ENCODE measurements around the gene SLC11A2.
A peak's percentile ranks its signal among the peaks of the same experiment; 100 is the strongest.

Gene SLC11A2

DNA sequence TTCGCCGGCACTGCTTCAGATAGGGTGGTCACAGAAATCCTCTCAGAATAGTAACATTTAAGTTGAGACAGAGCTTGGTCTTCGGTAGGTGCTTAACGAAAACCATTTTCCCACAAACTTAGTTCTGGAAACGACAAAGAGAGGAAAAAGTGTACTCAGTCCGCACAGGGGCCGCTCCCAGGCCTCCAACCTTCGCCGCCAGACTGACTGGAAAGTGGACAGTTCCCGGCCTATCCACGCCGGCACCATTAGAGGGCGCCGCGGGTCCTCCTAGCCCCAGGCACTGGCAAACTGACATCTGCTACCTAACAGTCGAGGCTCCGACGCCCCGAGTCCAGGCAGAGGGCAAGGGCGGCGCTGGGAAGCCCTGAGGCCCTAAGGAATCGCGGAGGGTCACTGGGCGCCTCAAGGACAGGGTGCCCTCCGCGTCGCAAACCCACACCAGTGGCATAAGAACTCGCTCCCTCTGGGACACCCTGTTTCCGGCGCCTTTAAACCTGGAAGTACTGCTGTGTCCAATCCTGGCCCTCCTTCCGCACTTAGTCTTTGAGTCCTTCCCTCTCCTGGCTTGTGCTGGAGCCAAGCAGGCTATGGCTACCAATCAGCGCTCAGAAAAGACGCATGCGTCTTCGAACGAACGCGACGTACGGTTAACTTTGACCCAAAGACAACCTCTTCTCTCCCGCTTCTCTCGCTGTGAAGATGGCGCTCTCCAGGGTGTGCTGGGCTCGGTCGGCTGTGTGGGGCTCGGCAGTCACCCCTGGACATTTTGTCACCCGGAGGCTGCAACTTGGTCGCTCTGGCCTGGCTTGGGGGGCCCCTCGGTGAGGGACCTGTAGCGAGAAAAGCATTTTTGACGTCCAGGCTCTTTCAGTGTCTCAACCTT is 21.7 kb upstream of the SLC11A2 start, which contains the start of gene LETMD1:
Gene LETMD1, plus strand, starts transcription at position 673 of the 886 bp plus-strand sequence. Its CDS starts 30 bp downstream, at position 703.
- Histone ChIP-seq H3K4me3 (ENCODE audit: insufficient read length, low read depth) (peak within 1 kb of the TSS; percentile 65), H3K27me3 (ENCODE audit: insufficient read depth, insufficient read length) (no peaks in the 10 kb centered on the region), H3K9me3 (ENCODE audit: insufficient read depth, low read length) (no peaks in the 10 kb centered on the region), H3K36me3 (ENCODE audit: insufficient read depth, insufficient read length, low read length) (peaks cover 15% of the 10 kb centered on the region), H3K9ac (ENCODE audit: insufficient read length, low read depth) (peak within 1 kb of the TSS; percentile 85), H3K4me1 (ENCODE audit: insufficient read depth, insufficient read length) (no peaks in the 10 kb centered on the region)
- peak; percentile 97 for DNase-seq (ENCODE audit: low read depth, low spot score)
- TF ChIP-seq SUZ12 (IDR thresholded peaks at IDR 0.05; ENCODE audit: extremely low read depth, insufficient read depth, insufficient read length) (no peak), YY1 (IDR thresholded peaks at IDR 0.05; ENCODE audit: insufficient read depth, insufficient read length) (peak; percentile 63), ZNF274 (IDR thresholded peaks at IDR 0.05; ENCODE audit: low read depth, low read length) (no peak)

DNA sequence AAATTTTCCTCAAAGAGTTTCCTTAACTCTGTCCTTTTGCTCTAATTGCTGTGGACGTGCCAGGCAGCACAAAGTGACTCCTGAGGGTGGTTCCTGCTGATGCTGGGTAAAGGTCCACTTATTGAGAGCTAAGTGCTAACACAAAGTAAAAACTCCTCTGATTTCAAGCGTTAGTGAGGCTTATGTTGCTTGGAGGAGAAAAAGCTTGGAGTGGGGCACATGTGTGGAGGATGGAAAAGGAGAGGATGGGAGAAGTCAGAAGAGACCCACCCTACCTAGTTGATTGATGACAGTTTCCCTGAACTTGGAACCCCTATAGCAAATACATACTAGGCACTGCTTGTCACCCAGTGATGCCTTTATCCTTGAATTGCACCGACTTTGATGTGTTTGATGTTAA is 10.1 kb upstream of the SLC11A2 start:
- Histone ChIP-seq H3K36me3 (ENCODE audit: insufficient read depth, insufficient read length, low read length) (no peaks in the 10 kb centered on the region), H3K27me3 (ENCODE audit: insufficient read depth, insufficient read length) (no peaks in the 10 kb centered on the region), H3K4me3 (ENCODE audit: insufficient read length, low read depth) (no peak overlapping the region), H3K4me1 (ENCODE audit: insufficient read depth, insufficient read length) (peaks cover 4% of the 10 kb centered on the region), H3K9ac (ENCODE audit: insufficient read length, low read depth) (no peak overlapping the region), H3K9me3 (ENCODE audit: insufficient read depth, low read length) (no peaks in the 10 kb centered on the region)
- TF ChIP-seq YY1 (IDR thresholded peaks at IDR 0.05; ENCODE audit: insufficient read depth, insufficient read length) (no peak), ZNF274 (IDR thresholded peaks at IDR 0.05; ENCODE audit: low read depth, low read length) (no peak)
- no peak for DNase-seq (ENCODE audit: low read depth, low spot score)

DNA sequence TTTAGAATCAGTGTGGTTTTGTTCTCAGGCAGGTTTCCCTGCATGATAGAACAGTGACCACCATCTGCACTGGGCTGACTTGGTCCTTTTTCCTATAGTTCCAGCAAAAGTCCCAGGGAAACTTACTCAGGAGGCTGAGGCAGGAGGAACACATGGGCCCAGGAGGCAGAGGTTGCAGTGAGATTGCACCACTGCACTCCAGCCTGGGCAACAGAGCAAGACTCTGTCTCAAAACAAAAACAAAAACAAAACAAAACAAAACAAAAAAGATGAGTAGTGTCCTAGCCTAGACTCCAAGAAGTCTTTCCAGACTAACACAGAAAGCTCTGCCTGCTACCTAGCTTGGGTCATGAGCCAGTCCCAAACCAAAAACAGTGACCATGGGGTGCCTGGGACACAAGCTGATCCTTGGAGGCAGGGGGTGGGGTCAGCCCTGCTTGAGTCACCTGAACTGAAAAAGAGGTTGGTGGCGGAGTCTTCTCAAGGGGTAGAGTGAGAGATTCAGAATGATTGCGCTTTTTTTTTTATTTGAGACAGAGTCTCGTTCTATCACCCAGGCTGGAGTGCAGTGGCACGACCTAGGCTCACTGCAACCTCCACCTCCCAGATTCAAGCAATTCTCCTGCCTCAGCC is 7.4 kb upstream of the SLC11A2 start:
- DNase-seq (ENCODE audit: low read depth, low spot score), result no peak
- H3K9ac ChIP-seq (ENCODE audit: insufficient read length, low read depth), result no peak overlapping the region
- no peaks in the 10 kb centered on the region for H3K9me3 ChIP-seq (ENCODE audit: insufficient read depth, low read length)
- TF ChIP-seq YY1 (IDR thresholded peaks at IDR 0.05; ENCODE audit: insufficient read depth, insufficient read length) (no peak), ZNF274 (IDR thresholded peaks at IDR 0.05; ENCODE audit: low read depth, low read length) (no peak), SUZ12 (IDR thresholded peaks at IDR 0.05; ENCODE audit: extremely low read depth, insufficient read depth, insufficient read length) (no peak)
- no peaks in the 10 kb centered on the region for H3K27me3 ChIP-seq (ENCODE audit: insufficient read depth, insufficient read length)
- no peaks in the 10 kb centered on the region for H3K36me3 ChIP-seq (ENCODE audit: insufficient read depth, insufficient read length, low read length)
- no peak overlapping the region for H3K4me3 ChIP-seq (ENCODE audit: insufficient read length, low read depth)
- H3K4me1 ChIP-seq (ENCODE audit: insufficient read depth, insufficient read length), result peaks cover 6% of the 10 kb centered on the region

DNA sequence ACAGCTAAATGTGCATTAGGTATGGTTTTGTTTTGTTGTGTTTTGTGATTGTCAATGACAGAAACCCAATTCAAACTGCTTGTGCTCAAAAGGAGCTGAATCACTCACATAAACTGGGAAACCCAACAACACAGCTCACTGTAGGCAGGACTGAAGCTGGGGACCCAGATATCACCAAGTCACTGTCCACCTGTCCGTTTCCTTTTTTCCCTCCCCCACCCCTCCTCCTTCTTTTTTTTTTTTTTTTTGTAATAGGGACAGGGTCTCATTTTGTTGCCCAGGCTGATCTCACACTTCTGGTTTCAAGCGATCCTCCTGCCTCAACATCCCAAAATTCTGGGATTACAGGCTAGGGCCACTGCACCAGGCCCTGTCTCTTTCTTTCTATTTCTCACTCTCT is 6.9 kb upstream of the SLC11A2 start:
- no peak for TF ChIP-seq ZNF274 (IDR thresholded peaks at IDR 0.05; ENCODE audit: low read depth, low read length)
- no peak for TF ChIP-seq YY1 (IDR thresholded peaks at IDR 0.05; ENCODE audit: insufficient read depth, insufficient read length)
- Histone ChIP-seq H3K4me3 (ENCODE audit: insufficient read length, low read depth) (no peak overlapping the region), H3K9ac (ENCODE audit: insufficient read length, low read depth) (no peak overlapping the region), H3K9me3 (ENCODE audit: insufficient read depth, low read length) (no peaks in the 10 kb centered on the region), H3K36me3 (ENCODE audit: insufficient read depth, insufficient read length, low read length) (no peaks in the 10 kb centered on the region), H3K4me1 (ENCODE audit: insufficient read depth, insufficient read length) (peaks cover 6% of the 10 kb centered on the region), H3K27me3 (ENCODE audit: insufficient read depth, insufficient read length) (no peaks in the 10 kb centered on the region)
- DNase-seq (ENCODE audit: low read depth, low spot score), result no peak

DNA sequence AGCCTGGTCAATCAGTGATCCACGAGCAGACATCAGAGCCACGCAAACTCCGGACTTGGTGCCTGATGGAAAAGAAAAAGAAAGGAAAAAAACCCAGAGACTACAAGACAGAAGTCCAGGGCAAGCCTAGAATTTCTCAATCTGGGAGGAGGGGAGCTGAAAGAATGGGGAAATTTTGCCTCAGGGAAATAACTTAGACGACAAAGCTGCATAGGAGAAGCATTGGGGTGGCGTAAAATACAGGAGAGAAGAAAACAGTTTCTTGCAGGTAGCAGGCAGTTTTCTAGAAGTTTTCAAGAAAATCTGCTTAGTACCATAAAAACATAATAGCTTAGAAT is 2.6 kb upstream of the SLC11A2 start:
- Histone ChIP-seq H3K27me3 (ENCODE audit: insufficient read depth, insufficient read length) (no peaks in the 10 kb centered on the region), H3K4me3 (ENCODE audit: insufficient read length, low read depth) (no peak overlapping the region), H3K36me3 (ENCODE audit: insufficient read depth, insufficient read length, low read length) (peaks cover under 1% of the 10 kb centered on the region), H3K9me3 (ENCODE audit: insufficient read depth, low read length) (no peaks in the 10 kb centered on the region), H3K4me1 (ENCODE audit: insufficient read depth, insufficient read length) (peaks cover 11% of the 10 kb centered on the region), H3K9ac (ENCODE audit: insufficient read length, low read depth) (peak overlapping the region; percentile 16)
- DNase-seq (ENCODE audit: low read depth, low spot score), result no peak
- TF ChIP-seq YY1 (IDR thresholded peaks at IDR 0.05; ENCODE audit: insufficient read depth, insufficient read length) (no peak), SUZ12 (IDR thresholded peaks at IDR 0.05; ENCODE audit: extremely low read depth, insufficient read depth, insufficient read length) (no peak), ZNF274 (IDR thresholded peaks at IDR 0.05; ENCODE audit: low read depth, low read length) (no peak)

DNA sequence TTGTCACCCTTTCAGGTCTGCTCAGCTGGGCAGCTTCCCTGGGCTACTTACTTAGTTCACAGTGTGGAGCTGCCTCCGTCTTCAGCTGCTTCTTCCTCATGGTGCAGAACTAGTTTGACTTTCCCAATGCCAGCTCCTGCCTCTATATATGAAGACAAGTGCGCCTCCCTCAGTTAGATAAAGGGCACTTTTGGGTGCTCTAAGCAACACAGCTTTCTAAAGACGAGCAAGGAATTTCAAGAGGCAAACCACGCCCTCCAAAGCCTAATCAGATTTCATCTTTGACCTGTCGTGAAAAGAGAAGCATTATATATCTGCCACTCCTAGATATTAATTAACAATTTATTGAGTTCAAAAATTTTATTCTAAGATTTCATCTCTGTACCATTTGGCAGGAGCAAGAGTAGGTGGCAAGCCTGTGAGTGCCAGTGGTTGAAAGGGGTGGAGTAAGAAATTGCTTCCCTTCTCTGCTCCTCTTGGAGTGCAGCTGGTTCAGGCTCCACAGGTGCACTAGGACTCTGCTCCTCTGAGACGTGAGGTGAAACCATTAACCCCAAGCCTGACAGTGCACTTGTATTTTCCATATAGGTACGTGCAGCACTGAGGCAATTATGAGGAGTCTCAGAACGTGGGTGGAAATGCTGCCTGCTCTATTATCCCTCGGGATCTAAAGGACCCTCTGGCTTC is 2.1 kb upstream of the SLC11A2 start:
- Histone ChIP-seq H3K27me3 (ENCODE audit: insufficient read depth, insufficient read length) (no peaks in the 10 kb centered on the region), H3K4me3 (ENCODE audit: insufficient read length, low read depth) (no peak overlapping the region), H3K36me3 (ENCODE audit: insufficient read depth, insufficient read length, low read length) (peaks cover 4% of the 10 kb centered on the region), H3K9me3 (ENCODE audit: insufficient read depth, low read length) (no peaks in the 10 kb centered on the region), H3K4me1 (ENCODE audit: insufficient read depth, insufficient read length) (peaks cover 11% of the 10 kb centered on the region), H3K9ac (ENCODE audit: insufficient read length, low read depth) (no peak overlapping the region)
- peak; percentile 39 for DNase-seq (ENCODE audit: low read depth, low spot score)
- TF ChIP-seq SUZ12 (IDR thresholded peaks at IDR 0.05; ENCODE audit: extremely low read depth, insufficient read depth, insufficient read length), result no peak
- no peak for TF ChIP-seq ZNF274 (IDR thresholded peaks at IDR 0.05; ENCODE audit: low read depth, low read length)
- TF ChIP-seq YY1 (IDR thresholded peaks at IDR 0.05; ENCODE audit: insufficient read depth, insufficient read length), result no peak

DNA sequence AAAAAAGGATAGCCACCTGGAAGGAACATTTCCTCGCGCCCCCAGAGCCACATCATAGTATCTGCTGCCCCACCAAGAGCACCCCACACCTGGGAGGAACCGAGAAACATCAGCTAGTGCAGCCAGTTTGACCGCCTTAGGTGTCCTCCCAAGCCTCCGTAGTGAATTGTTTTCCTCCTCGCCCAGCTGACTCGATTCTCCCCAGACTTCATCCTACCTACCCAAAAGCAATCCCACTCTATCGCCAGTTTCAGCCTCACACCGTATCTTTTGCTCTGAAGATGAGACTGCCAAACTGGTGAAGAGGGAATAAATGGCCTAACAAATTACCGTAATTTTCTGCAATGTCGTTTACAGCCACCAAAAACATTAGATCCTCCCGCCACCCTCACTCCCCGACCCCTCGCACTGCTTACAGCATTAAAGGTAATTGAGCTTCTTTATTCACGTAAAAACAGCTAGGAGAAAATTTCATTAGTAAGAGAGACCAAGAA is 1.2 kb upstream of the SLC11A2 start:
- no peak overlapping the region for H3K9ac ChIP-seq (ENCODE audit: insufficient read length, low read depth)
- peaks cover 4% of the 10 kb centered on the region for H3K36me3 ChIP-seq (ENCODE audit: insufficient read depth, insufficient read length, low read length)
- H3K4me3 ChIP-seq (ENCODE audit: insufficient read length, low read depth), result no peak overlapping the region
- TF ChIP-seq YY1 (IDR thresholded peaks at IDR 0.05; ENCODE audit: insufficient read depth, insufficient read length) (no peak), ZNF274 (IDR thresholded peaks at IDR 0.05; ENCODE audit: low read depth, low read length) (no peak), SUZ12 (IDR thresholded peaks at IDR 0.05; ENCODE audit: extremely low read depth, insufficient read depth, insufficient read length) (no peak)
- H3K4me1 ChIP-seq (ENCODE audit: insufficient read depth, insufficient read length), result peaks cover 7% of the 10 kb centered on the region
- no peak for DNase-seq (ENCODE audit: low read depth, low spot score)
- H3K9me3 ChIP-seq (ENCODE audit: insufficient read depth, low read length), result no peaks in the 10 kb centered on the region
- H3K27me3 ChIP-seq (ENCODE audit: insufficient read depth, insufficient read length), result no peaks in the 10 kb centered on the region
